KOPT-K1 (cell line): Measurements from ENCODE around the gene TRMT61B.

ENCODE experiments used
- H3K27ac ChIP-seq: fragments of 200-600 bp; sonication (generic); 2 replicates; pipeline ENCODE4 v1.5.1; 2016; ENCODE audit warnings: antibody characterized with exemption, mild to moderate bottlenecking, low read depth, low read length; ENCODE audit not compliant: poor library complexity, severe bottlenecking
- H3K36me3 ChIP-seq: fragments of 200-600 bp; sonication (generic); 2 replicates; pipeline ENCODE4 v1.5.1; 2017; ENCODE audit warnings: antibody characterized with exemption, mild to moderate bottlenecking, low read length, moderate library complexity; ENCODE audit not compliant: insufficient read depth
- H3K9me3 ChIP-seq: fragments of 200-600 bp; sonication (generic); 2 replicates; pipeline ENCODE4 v1.5.1; 2017; ENCODE audit warnings: antibody characterized with exemption, low read length, mild to moderate bottlenecking; ENCODE audit not compliant: insufficient read depth, poor library complexity, severe bottlenecking

The TRMT61B gene

GRCh38 chr2:28822036-28822435, 48.1 kb downstream of the TRMT61B start:
- H3K36me3 ChIP-seq = no peaks in the 10 kb centered on the region
- no peaks in the 10 kb centered on the region for H3K9me3 ChIP-seq
- no peak overlapping the region for H3K27ac ChIP-seq

- Histone ChIP-seq H3K27ac (no peak overlapping the region), H3K36me3 (no peaks in the 10 kb centered on the region), H3K9me3 (no peaks in the 10 kb centered on the region)
These were observed 48.7 kb downstream of the TRMT61B start for GRCh38 chr2:28821295-28821958.

GRCh38 chr2:28818053-28818452, 52.1 kb downstream of the TRMT61B start:
- Histone ChIP-seq H3K36me3 (no peaks in the 10 kb centered on the region), H3K27ac (no peak overlapping the region), H3K9me3 (no peaks in the 10 kb centered on the region)

- Histone ChIP-seq H3K36me3 (peaks cover 11% of the 10 kb centered on the region), H3K27ac (peak within 1 kb of the TSS; percentile 47), H3K9me3 (no peaks in the 10 kb centered on the region)
These were observed 59.5 kb downstream of the TRMT61B start, which contains the start of gene SPDYA for GRCh38 chr2:28810384-28811285. Gene SPDYA (plus strand): TSS chr2:28810834. CDS start chr2:28816015, 5,181 bp downstream.

GRCh38 chr2:28809927-28810326, 60.2 kb downstream of the TRMT61B start:
- H3K27ac ChIP-seq = peak overlapping the region; percentile 47
- H3K9me3 ChIP-seq = no peaks in the 10 kb centered on the region
- H3K36me3 ChIP-seq = peaks cover 18% of the 10 kb centered on the region

- H3K36me3 ChIP-seq = peaks cover 81% of the 10 kb centered on the region
- H3K9me3 ChIP-seq = no peaks in the 10 kb centered on the region
- H3K27ac ChIP-seq = no peak overlapping the region
These were observed 67.1 kb downstream of the TRMT61B start for GRCh38 chr2:28802975-28803429.

GRCh38 chr2:28801726-28802125, 68.4 kb downstream of the TRMT61B start:
- Histone ChIP-seq H3K9me3 (peaks cover 10% of the 10 kb centered on the region), H3K27ac (no peak overlapping the region), H3K36me3 (peaks cover 92% of the 10 kb centered on the region)
